HCEC 1CT (cell line): Measurements from ENCODE around the gene MAP7D2.
"Not testable (repeated sequence)": the region's sequence is repeated elsewhere in the genome, so short reads cannot be mapped to it uniquely, and the experiment has no call there.

Experiments
- DNase-seq: peaks from one replicate; pipeline ENCODE4 v3.0.0-alpha.2; 2017

Gene MAP7D2

GRCh38 chrX:20116577-20117240 lies at the start of gene MAP7D2:
MAP7D2 (minus strand) TSS chrX:20116907; CDS start chrX:20116879, 28 bp downstream.
- no peak for DNase-seq

- DNase-seq, result not testable (repeated sequence)
Measured at GRCh38 chrX:20162516-20162915, 45.8 kb upstream of the MAP7D2 start.

GRCh38 chrX:20159797-20160385 lies 43.2 kb upstream of the MAP7D2 start:
- DNase-seq, result no peak

- no peak for DNase-seq
Measured at GRCh38 chrX:20151689-20152088, 35.0 kb upstream of the MAP7D2 start.

GRCh38 chrX:20149326-20149725 lies 32.6 kb upstream of the MAP7D2 start:
- no peak for DNase-seq

- DNase-seq, result no peak
Measured at GRCh38 chrX:20147561-20147960, 30.9 kb upstream of the MAP7D2 start.

- peak; percentile 81 for DNase-seq
Measured at GRCh38 chrX:20144491-20144890, 27.8 kb upstream of the MAP7D2 start.

- no peak for DNase-seq
Measured at GRCh38 chrX:20143561-20143960, 26.9 kb upstream of the MAP7D2 start.

GRCh38 chrX:20143111-20143510 lies 26.4 kb upstream of the MAP7D2 start:
- no peak for DNase-seq

GRCh38 chrX:20141281-20142220 lies 24.8 kb upstream of the MAP7D2 start, which contains the start of gene EIF1AX:
EIF1AX (minus strand) TSS chrX:20141838; CDS start chrX:20141640, 198 bp downstream.
- DNase-seq, result peak; percentile 95

GRCh38 chrX:20140420-20140819 lies 23.7 kb upstream of the MAP7D2 start:
- no peak for DNase-seq

- DNase-seq, result peak; percentile 24
Measured at GRCh38 chrX:20139966-20140365, 23.3 kb upstream of the MAP7D2 start.

- DNase-seq, result no peak
Measured at GRCh38 chrX:20135944-20136343, 19.2 kb upstream of the MAP7D2 start.

GRCh38 chrX:20132666-20133065 lies 16.0 kb upstream of the MAP7D2 start:
- DNase-seq, result no peak

GRCh38 chrX:20130357-20130756 lies 13.7 kb upstream of the MAP7D2 start:
- DNase-seq, result no peak

- DNase-seq, result no peak
Measured at GRCh38 chrX:20129547-20129946, 12.8 kb upstream of the MAP7D2 start.

GRCh38 chrX:20128670-20129069 lies 12.0 kb upstream of the MAP7D2 start:
- no peak for DNase-seq

GRCh38 chrX:20127440-20127839 lies 10.7 kb upstream of the MAP7D2 start:
- DNase-seq, result not testable (repeated sequence)

- not testable (repeated sequence) for DNase-seq
Measured at GRCh38 chrX:20126833-20127232, 10.1 kb upstream of the MAP7D2 start.

- DNase-seq, result no peak
Measured at GRCh38 chrX:20124964-20125363, 8.3 kb upstream of the MAP7D2 start.

- DNase-seq, result no peak
Measured at GRCh38 chrX:20118065-20118824, 1.5 kb upstream of the MAP7D2 start.

- DNase-seq, result no peak
Measured at GRCh38 chrX:20116087-20116576, 575 bp downstream of the MAP7D2 start.
